DOHH2 (cell line): ENCODE measurements around the gene TAL1.

ENCODE experiments used
- H3F3A ChIP-seq: fragments of 200-600 bp; sonication (generic), shearing (Covaris generic); 2 replicates; pipeline ENCODE4 v1.6.0; 2016; ENCODE audit warnings: antibody characterized with exemption, mild to moderate bottlenecking; ENCODE audit not compliant: control insufficient read depth, insufficient read depth
- H3K27ac ChIP-seq: fragments of 200-600 bp; sonication (generic); 2 replicates; pipeline ENCODE4 v1.5.1; 2014; ENCODE audit warnings: low read depth, mild to moderate bottlenecking, low read length, moderate library complexity
- H3K27me3 ChIP-seq: fragments of 200-600 bp; sonication (generic); 2 replicates; pipeline ENCODE4 v1.6.1; 2014; ENCODE audit warnings: mild to moderate bottlenecking, low read length, mixed read lengths; ENCODE audit not compliant: control insufficient read depth
- H3K36me3 ChIP-seq: fragments of 200-600 bp; sonication (generic); 2 replicates; pipeline ENCODE4 v1.6.1; 2014; ENCODE audit warnings: mild to moderate bottlenecking, low read length, moderate library complexity, mixed read lengths; ENCODE audit not compliant: control insufficient read depth
- H3K4me1 ChIP-seq: fragments of 200-600 bp; sonication (generic); 2 replicates; pipeline ENCODE4 v1.6.1; 2014; ENCODE audit warnings: mild to moderate bottlenecking, low read length, mixed read lengths; ENCODE audit not compliant: control insufficient read depth
- H3K4me2 ChIP-seq: fragments of 200-600 bp; sonication (generic); 2 replicates; pipeline ENCODE4 v1.6.0; 2014; ENCODE audit warnings: mild to moderate bottlenecking, low read length, moderate library complexity
- H3K4me3 ChIP-seq: fragments of 200-600 bp; sonication (generic); 2 replicates; pipeline ENCODE4 v1.5.1; 2014; ENCODE audit warnings: mild to moderate bottlenecking, low read length, mixed read lengths
- H3K79me2 ChIP-seq: fragments of 200-600 bp; sonication (generic); 2 replicates; pipeline ENCODE4 v1.6.1; 2014; ENCODE audit warnings: mild to moderate bottlenecking, low read length, mixed read lengths; ENCODE audit not compliant: control insufficient read depth
- H3K9me2 ChIP-seq: fragments of 200-600 bp; sonication (generic); replicated peaks from 2 replicates; pipeline ENCODE4 v1.6.1; 2014; ENCODE audit warnings: mild to moderate bottlenecking, low read length, mixed read lengths; ENCODE audit not compliant: control insufficient read depth
- H3K9me3 ChIP-seq: fragments of 200-600 bp; sonication (generic); 2 replicates; pipeline ENCODE4 v1.6.1; 2014; ENCODE audit warnings: antibody characterized with exemption, low read length, mixed read lengths; ENCODE audit not compliant: control insufficient read depth, insufficient read depth
- H4K20me1 ChIP-seq: fragments of 200-600 bp; sonication (generic); 2 replicates; pipeline ENCODE4 v1.6.0; 2014; ENCODE audit warnings: low read depth, mild to moderate bottlenecking, antibody characterized with exemption, low read length, moderate library complexity; ENCODE audit not compliant: control insufficient read depth, insufficient read depth
- EZH2phosphoT487 ChIP-seq: fragments of 200-600 bp; sonication (generic); IDR thresholded peaks from 2 replicates; pipeline ENCODE4 v1.6.1; 2017; ENCODE audit warnings: borderline replicate concordance, mild to moderate bottlenecking, antibody characterized with exemption, low read length, moderate library complexity, mixed read lengths
- TF ChIP-seq, protein P1 (sequence below): fragments of 200-600 bp; sonication (generic); IDR thresholded peaks from one replicate; pipeline ENCODE4 v1.5.1; 2014; ENCODE audit warnings: antibody characterized with exemption, mild to moderate bottlenecking, low read depth, low read length; ENCODE audit not compliant: poor library complexity, severe bottlenecking

TAL1 gene

DNA sequence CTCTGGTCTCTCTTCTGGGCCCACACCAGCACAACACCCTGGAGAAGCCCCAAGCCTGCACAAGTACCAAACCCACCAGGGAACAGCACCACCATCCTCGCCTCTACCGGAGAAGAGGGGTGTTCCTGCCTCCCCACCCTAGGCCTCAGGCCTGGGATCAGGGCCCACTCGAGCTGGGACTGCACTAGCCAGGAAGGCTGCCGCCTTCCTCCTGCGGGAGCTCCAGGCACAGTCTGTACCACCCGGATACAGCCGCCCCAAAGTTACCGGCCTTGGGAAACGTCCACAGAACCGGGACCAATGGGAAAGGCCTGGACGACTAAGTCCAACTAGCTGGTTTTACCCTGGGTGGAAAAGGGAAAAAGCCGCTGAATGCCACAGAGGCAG is 3.4 kb downstream of the TAL1 start:
- Histone ChIP-seq H3K9me3 (no peaks in the 10 kb centered on the region), H3F3A (no peaks in the 10 kb centered on the region), H3K79me2 (no peaks in the 10 kb centered on the region), H3K27ac (no peak overlapping the region), H3K36me3 (no peaks in the 10 kb centered on the region), H3K27me3 (peaks cover 90% of the 10 kb centered on the region), H3K4me2 (no peak overlapping the region), H4K20me1 (no peaks in the 10 kb centered on the region; the same call in 1 of the 2 replicates), H3K4me1 (no peaks in the 10 kb centered on the region), H3K9me2 (no peaks in the 10 kb centered on the region), H3K4me3 (no peak overlapping the region)
- TF ChIP-seq, protein P1, sequence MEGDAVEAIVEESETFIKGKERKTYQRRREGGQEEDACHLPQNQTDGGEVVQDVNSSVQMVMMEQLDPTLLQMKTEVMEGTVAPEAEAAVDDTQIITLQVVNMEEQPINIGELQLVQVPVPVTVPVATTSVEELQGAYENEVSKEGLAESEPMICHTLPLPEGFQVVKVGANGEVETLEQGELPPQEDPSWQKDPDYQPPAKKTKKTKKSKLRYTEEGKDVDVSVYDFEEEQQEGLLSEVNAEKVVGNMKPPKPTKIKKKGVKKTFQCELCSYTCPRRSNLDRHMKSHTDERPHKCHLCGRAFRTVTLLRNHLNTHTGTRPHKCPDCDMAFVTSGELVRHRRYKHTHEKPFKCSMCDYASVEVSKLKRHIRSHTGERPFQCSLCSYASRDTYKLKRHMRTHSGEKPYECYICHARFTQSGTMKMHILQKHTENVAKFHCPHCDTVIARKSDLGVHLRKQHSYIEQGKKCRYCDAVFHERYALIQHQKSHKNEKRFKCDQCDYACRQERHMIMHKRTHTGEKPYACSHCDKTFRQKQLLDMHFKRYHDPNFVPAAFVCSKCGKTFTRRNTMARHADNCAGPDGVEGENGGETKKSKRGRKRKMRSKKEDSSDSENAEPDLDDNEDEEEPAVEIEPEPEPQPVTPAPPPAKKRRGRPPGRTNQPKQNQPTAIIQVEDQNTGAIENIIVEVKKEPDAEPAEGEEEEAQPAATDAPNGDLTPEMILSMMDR: no peak
- no peak for TF ChIP-seq EZH2phosphoT487

DNA sequence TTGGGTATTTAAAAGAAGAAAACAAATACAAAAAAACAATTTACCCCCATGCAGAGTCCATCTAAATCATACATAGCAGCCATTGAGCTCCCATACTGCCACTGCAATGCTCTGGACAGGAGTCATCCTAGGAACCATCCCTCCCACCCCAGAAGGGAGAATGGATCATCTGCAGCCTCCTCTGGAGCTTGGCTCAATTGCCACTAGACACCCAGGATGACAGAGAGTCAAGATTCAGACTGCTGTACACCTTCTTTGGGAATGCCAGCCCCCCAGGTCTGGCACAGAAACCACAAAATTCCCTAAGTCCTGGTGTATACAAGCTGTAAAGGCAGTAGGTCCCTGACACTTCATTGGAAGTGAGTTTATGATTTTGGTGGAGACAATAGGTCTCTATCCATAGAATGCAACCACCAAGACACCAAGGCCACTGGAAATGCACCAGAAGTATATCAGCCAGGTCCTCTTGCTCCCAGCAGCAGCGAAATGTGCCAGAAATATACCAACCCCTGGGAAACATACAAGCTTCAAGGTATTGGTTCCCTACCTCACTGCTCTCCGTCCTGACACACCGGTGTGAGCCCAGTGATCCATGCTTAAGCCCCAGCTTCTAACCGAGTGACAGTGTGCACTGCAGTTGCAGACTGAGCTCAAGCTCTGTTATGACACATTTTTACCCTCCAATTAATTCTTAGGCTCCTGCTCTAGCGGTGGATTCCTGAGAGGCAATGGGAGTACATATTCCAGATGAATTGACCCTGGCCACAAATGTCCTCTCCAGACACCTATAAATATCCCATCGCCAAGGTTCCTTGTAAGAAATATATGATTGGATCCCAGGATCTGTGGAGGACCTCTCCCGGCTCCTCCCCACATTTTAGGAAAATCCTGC is 4.4 kb downstream of the TAL1 start:
- peaks cover 87% of the 10 kb centered on the region for H3K27me3 ChIP-seq
- H3K36me3 ChIP-seq: no peaks in the 10 kb centered on the region
- H4K20me1 ChIP-seq: no peaks in the 10 kb centered on the region; the same call in 1 of the 2 replicates
- H3K79me2 ChIP-seq: no peaks in the 10 kb centered on the region
- no peaks in the 10 kb centered on the region for H3K9me3 ChIP-seq
- no peaks in the 10 kb centered on the region for H3F3A ChIP-seq
- no peaks in the 10 kb centered on the region for H3K9me2 ChIP-seq
- no peak overlapping the region for H3K4me3 ChIP-seq
- no peaks in the 10 kb centered on the region for H3K4me1 ChIP-seq
- TF ChIP-seq, protein P1: no peak
- no peak for TF ChIP-seq EZH2phosphoT487
- no peak overlapping the region for H3K4me2 ChIP-seq
- H3K27ac ChIP-seq: no peak overlapping the region

DNA sequence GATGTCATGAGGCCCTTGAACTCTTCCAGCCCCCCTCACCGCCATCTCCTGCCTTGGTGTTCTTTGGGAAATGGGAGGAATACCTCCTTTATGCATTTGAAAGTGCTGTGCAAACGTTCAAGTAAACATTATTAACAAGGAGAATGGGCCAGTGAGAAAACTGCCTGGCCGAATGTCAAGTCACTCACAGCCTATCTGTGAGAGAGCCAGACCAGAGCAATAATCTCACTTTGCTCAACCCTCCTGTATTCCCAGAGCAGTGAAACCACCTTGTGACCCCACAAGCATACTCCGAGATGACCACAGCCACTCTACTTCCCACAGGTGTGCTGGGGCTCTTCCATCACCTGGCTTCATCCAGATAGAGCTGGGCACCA is 5.2 kb downstream of the TAL1 start:
- no peak for TF ChIP-seq EZH2phosphoT487
- TF ChIP-seq, protein P1: no peak
- no peak overlapping the region for H3K4me3 ChIP-seq
- no peaks in the 10 kb centered on the region for H3K79me2 ChIP-seq
- H3K36me3 ChIP-seq: no peaks in the 10 kb centered on the region
- no peaks in the 10 kb centered on the region; the same call in 1 of the 2 replicates for H4K20me1 ChIP-seq
- no peak overlapping the region for H3K4me2 ChIP-seq
- H3K9me2 ChIP-seq: no peaks in the 10 kb centered on the region
- H3F3A ChIP-seq: no peaks in the 10 kb centered on the region
- H3K9me3 ChIP-seq: no peaks in the 10 kb centered on the region
- peaks cover 84% of the 10 kb centered on the region for H3K27me3 ChIP-seq
- no peak overlapping the region for H3K27ac ChIP-seq
- no peaks in the 10 kb centered on the region for H3K4me1 ChIP-seq
